ENCODE measurements around the gene SNAP25. TPM values are rescaled to one million over a fixed set of nuclear protein-coding genes. Genes with fewer than 3 reads are reported as not detected.

The SNAP25 gene
- total and polyA plus RNA-seq, 10 of the 15 experiments (the other 5 are each of a cell fraction or from before 2014, with no cell fraction given), result not detected

DNA sequence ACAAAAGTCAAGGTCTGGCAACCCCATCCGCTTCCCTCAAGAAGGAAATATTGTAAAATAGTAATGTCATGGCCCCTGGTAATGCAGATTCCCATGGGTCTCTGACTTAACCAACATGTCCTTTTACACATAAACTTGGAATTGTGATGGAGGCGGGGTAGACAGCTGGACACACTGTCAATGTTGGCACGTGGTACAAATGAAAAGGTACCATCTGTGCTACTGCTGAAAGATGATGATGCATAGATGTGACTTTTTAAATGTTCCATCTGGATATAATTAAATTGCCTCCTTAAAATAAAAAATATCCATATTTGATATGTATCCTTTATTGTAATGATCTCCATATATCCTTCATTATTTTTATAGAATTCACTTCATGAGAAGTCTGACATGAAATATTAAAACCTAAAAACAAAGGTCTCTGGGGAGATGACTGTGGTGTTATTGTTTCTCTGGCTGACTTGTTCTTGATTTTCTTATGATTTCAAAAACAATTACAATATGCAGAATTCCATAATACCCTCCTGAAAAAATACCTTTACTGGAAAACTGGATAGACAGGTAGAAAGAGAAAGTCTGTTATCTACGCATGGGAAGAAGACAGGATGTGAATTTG, 110.9 kb downstream of the SNAP25 start:
- Histone ChIP-seq H3K27me3 (replicated peaks in 1 of 2; ENCODE audit: control insufficient read depth in 2 of 2, insufficient read depth in 2 of 2, low read length in 1 of 2) (no peaks in the 10 kb centered on the region; a peak in 2 of 4 replicates), H3K27ac (ENCODE audit: control insufficient read depth, insufficient read depth) (no peak overlapping the region), H3K79me2 (ENCODE audit: control insufficient read depth, insufficient read depth, low read length) (no peaks in the 10 kb centered on the region), H2AFZ (ENCODE audit: control insufficient read depth, low read depth, low read length) (no peak overlapping the region), H3K4me3 (no peak overlapping the region), H3K4me2 (ENCODE audit: control insufficient read depth, insufficient read depth) (no peak overlapping the region), H3K36me3 (ENCODE audit: control insufficient read depth in 2 of 2, insufficient read depth in 2 of 2, low read length in 1 of 2) (no peaks in the 10 kb centered on the region), H4K20me1 (ENCODE audit: control insufficient read depth, insufficient read depth) (no peaks in the 10 kb centered on the region), H3K9ac (ENCODE audit: control insufficient read depth, insufficient read depth, low read length) (no peak overlapping the region), H3K9me3 (replicated peaks; ENCODE audit: control insufficient read depth, insufficient read depth, low read length) (no peaks in the 10 kb centered on the region), H3K4me1 (ENCODE audit: control insufficient read depth, insufficient read depth, low read length) (no peaks in the 10 kb centered on the region)
- FAIRE-seq (no peak), DNase-seq (ENCODE audit: low read depth, low spot score) (no peak), ATAC-seq (no peak)
- ChIA-PET SMC1A (ENCODE audit: uncharacterized antibody, unreplicated experiment) (interaction anchor here (1.0 kb wide), 1 partner anchor 19 kb away, joined by 3 read pairs; no protein-coding TSS in a partner anchor), POLR2A (no interaction called here), CTCF (interaction anchor here (1.5 kb wide), 1 partner anchor 13 kb away, joined by 4 read pairs; no protein-coding TSS in a partner anchor), RAD21 (ENCODE audit: unreplicated experiment) (interaction anchor here (1.9 kb wide), 1 partner anchor 13 kb away, joined by 5 read pairs; no protein-coding TSS in a partner anchor)
- in situ Hi-C loops (cut with MboI) (no loop called here), intact Hi-C loops (cut with micrococcal nuclease; ENCODE audit: unreplicated experiment) (no loop called here)
- no peak for TF ChIP-seq IRF4 (IDR thresholded peaks at IDR 0.05; ENCODE audit: low read depth, low read length)
- no peak for TF ChIP-seq SRF (IDR thresholded peaks at IDR 0.05; ENCODE audit: low read depth in 2 of 2, low read length in 2 of 2)
- TF ChIP-seq, protein P1, sequence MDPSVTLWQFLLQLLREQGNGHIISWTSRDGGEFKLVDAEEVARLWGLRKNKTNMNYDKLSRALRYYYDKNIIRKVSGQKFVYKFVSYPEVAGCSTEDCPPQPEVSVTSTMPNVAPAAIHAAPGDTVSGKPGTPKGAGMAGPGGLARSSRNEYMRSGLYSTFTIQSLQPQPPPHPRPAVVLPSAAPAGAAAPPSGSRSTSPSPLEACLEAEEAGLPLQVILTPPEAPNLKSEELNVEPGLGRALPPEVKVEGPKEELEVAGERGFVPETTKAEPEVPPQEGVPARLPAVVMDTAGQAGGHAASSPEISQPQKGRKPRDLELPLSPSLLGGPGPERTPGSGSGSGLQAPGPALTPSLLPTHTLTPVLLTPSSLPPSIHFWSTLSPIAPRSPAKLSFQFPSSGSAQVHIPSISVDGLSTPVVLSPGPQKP (IDR thresholded peaks at IDR 0.05; ENCODE audit: low read depth, low read length), result no peak
- no peak for TF ChIP-seq CREB1 (IDR thresholded peaks at IDR 0.05; ENCODE audit: low read depth)
- no peak for TF ChIP-seq CTCF (IDR thresholded peaks at IDR 0.05 in 2 of 3, conservative IDR thresholded peaks at IDR 0.05 in 1 of 3; ENCODE audit: control insufficient read depth in 2 of 3, extremely low read depth in 1 of 3, insufficient read depth in 1 of 3, low read depth in 3 of 3, low read length in 3 of 3)
- TF ChIP-seq, protein P2, sequence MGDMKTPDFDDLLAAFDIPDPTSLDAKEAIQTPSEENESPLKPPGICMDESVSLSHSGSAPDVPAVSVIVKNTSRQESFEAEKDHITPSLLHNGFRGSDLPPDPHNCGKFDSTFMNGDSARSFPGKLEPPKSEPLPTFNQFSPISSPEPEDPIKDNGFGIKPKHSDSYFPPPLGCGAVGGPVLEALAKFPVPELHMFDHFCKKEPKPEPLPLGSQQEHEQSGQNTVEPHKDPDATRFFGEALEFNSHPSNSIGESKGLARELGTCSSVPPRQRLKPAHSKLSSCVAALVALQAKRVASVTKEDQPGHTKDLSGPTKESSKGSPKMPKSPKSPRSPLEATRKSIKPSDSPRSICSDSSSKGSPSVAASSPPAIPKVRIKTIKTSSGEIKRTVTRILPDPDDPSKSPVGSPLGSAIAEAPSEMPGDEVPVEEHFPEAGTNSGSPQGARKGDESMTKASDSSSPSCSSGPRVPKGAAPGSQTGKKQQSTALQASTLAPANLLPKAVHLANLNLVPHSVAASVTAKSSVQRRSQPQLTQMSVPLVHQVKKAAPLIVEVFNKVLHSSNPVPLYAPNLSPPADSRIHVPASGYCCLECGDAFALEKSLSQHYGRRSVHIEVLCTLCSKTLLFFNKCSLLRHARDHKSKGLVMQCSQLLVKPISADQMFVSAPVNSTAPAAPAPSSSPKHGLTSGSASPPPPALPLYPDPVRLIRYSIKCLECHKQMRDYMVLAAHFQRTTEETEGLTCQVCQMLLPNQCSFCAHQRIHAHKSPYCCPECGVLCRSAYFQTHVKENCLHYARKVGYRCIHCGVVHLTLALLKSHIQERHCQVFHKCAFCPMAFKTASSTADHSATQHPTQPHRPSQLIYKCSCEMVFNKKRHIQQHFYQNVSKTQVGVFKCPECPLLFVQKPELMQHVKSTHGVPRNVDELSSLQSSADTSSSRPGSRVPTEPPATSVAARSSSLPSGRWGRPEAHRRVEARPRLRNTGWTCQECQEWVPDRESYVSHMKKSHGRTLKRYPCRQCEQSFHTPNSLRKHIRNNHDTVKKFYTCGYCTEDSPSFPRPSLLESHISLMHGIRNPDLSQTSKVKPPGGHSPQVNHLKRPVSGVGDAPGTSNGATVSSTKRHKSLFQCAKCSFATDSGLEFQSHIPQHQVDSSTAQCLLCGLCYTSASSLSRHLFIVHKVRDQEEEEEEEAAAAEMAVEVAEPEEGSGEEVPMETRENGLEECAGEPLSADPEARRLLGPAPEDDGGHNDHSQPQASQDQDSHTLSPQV (IDR thresholded peaks at IDR 0.05), result no peak
- TF ChIP-seq POLR2AphosphoS5 (IDR thresholded peaks at IDR 0.05; ENCODE audit: low read length), result no peak
- TF ChIP-seq BCL11A (IDR thresholded peaks at IDR 0.05; ENCODE audit: low read depth, low read length), result no peak
- TF ChIP-seq MXI1 (IDR thresholded peaks at IDR 0.05; ENCODE audit: low read depth, low read length), result no peak
- TF ChIP-seq POLR2AphosphoS2 (IDR thresholded peaks at IDR 0.05; ENCODE audit: low read depth, low read length), result no peak
- TF ChIP-seq BACH1 (IDR thresholded peaks at IDR 0.05; ENCODE audit: borderline replicate concordance), result no peak
- TF ChIP-seq ATF7 (IDR thresholded peaks at IDR 0.05; ENCODE audit: low read depth), result no peak
- BruUV-seq (replicated peaks), result no TSS peak
- 60% methylated on average over 4 of the region's 4 CpGs for WGBS (ENCODE audit: insufficient coverage, insufficient replicate concordance, low lambda C conversion rate, missing lambda C conversion rate)
